ENCODE results near the gene COQ8B.

- TF ChIP-seq CTCF (conservative IDR thresholded peaks at IDR 0.05) = no peak
- TF ChIP-seq ZFX (IDR thresholded peaks at IDR 0.05) = no peak
Measured at GRCh38 chr19:40685016-40685526, 31.6 kb downstream of the COQ8B start.

All from C4-2B (cell line).